Memory B cell (primary cell): ENCODE results near the gene CORT.
"Not testable (repeated sequence)": the region's sequence is repeated elsewhere in the genome, so short reads cannot be mapped to it uniquely, and the experiment has no call there.

Source experiments
- ATAC-seq: fragments of 150-1000 bp; cut with Tn5 transposase; 2 replicates; pipeline ENCODE4 v1.10.0; 2021; ENCODE audit warnings: low read depth, mild to moderate bottlenecking, moderate library complexity
- DNase-seq, 2 donors: peaks; one replicate each; pipeline ENCODE4 v3.0.0; 2022; ENCODE audit warnings: low spot score in 2 of 2
- H3K27ac Mint-ChIP-seq: one replicate; pipeline ENCODE4 v1.8.0; 2022; ENCODE audit warnings: mild to moderate bottlenecking, moderate library complexity, mixed read lengths
- H3K27me3 Mint-ChIP-seq: one replicate; pipeline ENCODE4 v1.8.0; 2022; ENCODE audit warnings: mixed read lengths
- H3K36me3 Mint-ChIP-seq: one replicate; pipeline ENCODE4 v1.8.0; 2022; ENCODE audit warnings: mild to moderate bottlenecking, mixed read lengths
- H3K4me1 Mint-ChIP-seq: one replicate; pipeline ENCODE4 v1.8.0; 2022; ENCODE audit warnings: mixed read lengths
- H3K4me3 Mint-ChIP-seq: one replicate; pipeline ENCODE4 v1.8.0; 2022; ENCODE audit warnings: mild to moderate bottlenecking, moderate library complexity, mixed read lengths
- H3K9me3 Mint-ChIP-seq: one replicate; pipeline ENCODE4 v1.8.0; 2022; ENCODE audit warnings: mixed read lengths

CORT gene

GRCh38 chr1:10449751-10450150, at the start of gene CORT:
TSS of gene CORT (plus strand) at chr1:10450031. CDS start at chr1:10450224, 193 bp downstream.
- no peaks in the 10 kb centered on the region for H3K4me1 Mint-ChIP-seq
- H3K36me3 Mint-ChIP-seq, result peaks cover 2% of the 10 kb centered on the region
- DNase-seq, result no peak
- H3K27ac Mint-ChIP-seq, result no peak within 1 kb of the TSS
- ATAC-seq, result no peak
- no peak within 1 kb of the TSS for H3K4me3 Mint-ChIP-seq
- H3K9me3 Mint-ChIP-seq, result no peaks in the 10 kb centered on the region
- peaks cover 2% of the 10 kb centered on the region for H3K27me3 Mint-ChIP-seq

GRCh38 chr1:10401281-10401680, 48.5 kb upstream of the CORT start:
- Mint-ChIP-seq H3K27me3 (no peaks in the 10 kb centered on the region), H3K36me3 (peaks cover 10% of the 10 kb centered on the region), H3K4me1 (peaks cover 11% of the 10 kb centered on the region), H3K27ac (no peak overlapping the region), H3K9me3 (no peaks in the 10 kb centered on the region), H3K4me3 (no peak overlapping the region)
- ATAC-seq, result no peak
- no peak for DNase-seq

GRCh38 chr1:10402729-10403274, 47.0 kb upstream of the CORT start:
- Mint-ChIP-seq H3K4me1 (peaks cover 7% of the 10 kb centered on the region), H3K27me3 (no peaks in the 10 kb centered on the region), H3K27ac (no peak overlapping the region), H3K36me3 (peaks cover 17% of the 10 kb centered on the region), H3K9me3 (no peaks in the 10 kb centered on the region), H3K4me3 (no peak overlapping the region)
- DNase-seq, result no peak
- no peak for ATAC-seq

GRCh38 chr1:10407201-10407600, 42.6 kb upstream of the CORT start:
- no peak for DNase-seq
- no peak for ATAC-seq
- H3K9me3 Mint-ChIP-seq, result no peaks in the 10 kb centered on the region
- no peak overlapping the region for H3K27ac Mint-ChIP-seq
- no peak overlapping the region for H3K4me3 Mint-ChIP-seq
- H3K27me3 Mint-ChIP-seq, result no peaks in the 10 kb centered on the region
- H3K36me3 Mint-ChIP-seq, result peaks cover 31% of the 10 kb centered on the region
- no peaks in the 10 kb centered on the region for H3K4me1 Mint-ChIP-seq

- peak overlapping the region; percentile 82 for H3K27ac Mint-ChIP-seq
- ATAC-seq, result no peak
- no peak overlapping the region for H3K4me3 Mint-ChIP-seq
- H3K27me3 Mint-ChIP-seq, result no peaks in the 10 kb centered on the region
- H3K9me3 Mint-ChIP-seq, result no peaks in the 10 kb centered on the region
- no peaks in the 10 kb centered on the region for H3K4me1 Mint-ChIP-seq
- no peak for DNase-seq
- H3K36me3 Mint-ChIP-seq, result peaks cover 56% of the 10 kb centered on the region
These were observed 34.5 kb upstream of the CORT start for GRCh38 chr1:10415211-10415930.

GRCh38 chr1:10415967-10416366, 33.9 kb upstream of the CORT start:
- H3K27ac Mint-ChIP-seq, ATAC-seq, DNase-seq, H3K4me1 Mint-ChIP-seq, H3K9me3 Mint-ChIP-seq, H3K27me3 Mint-ChIP-seq, H3K4me3 Mint-ChIP-seq: not testable (repeated sequence)
- peaks cover 55% of the 10 kb centered on the region for H3K36me3 Mint-ChIP-seq

- H3K9me3 Mint-ChIP-seq, ATAC-seq, H3K27ac Mint-ChIP-seq, H3K4me1 Mint-ChIP-seq, H3K27me3 Mint-ChIP-seq, DNase-seq, H3K4me3 Mint-ChIP-seq: not testable (repeated sequence)
- H3K36me3 Mint-ChIP-seq, result peaks cover 34% of the 10 kb centered on the region
These were observed 31.1 kb upstream of the CORT start for GRCh38 chr1:10418741-10419140.

GRCh38 chr1:10419351-10419750, 30.5 kb upstream of the CORT start:
- Mint-ChIP-seq H3K36me3 (peaks cover 30% of the 10 kb centered on the region), H3K27ac (no peak overlapping the region), H3K4me1 (no peaks in the 10 kb centered on the region), H3K4me3 (no peak overlapping the region), H3K9me3 (no peaks in the 10 kb centered on the region), H3K27me3 (no peaks in the 10 kb centered on the region)
- DNase-seq, result no peak
- no peak for ATAC-seq

- no peaks in the 10 kb centered on the region for H3K27me3 Mint-ChIP-seq
- no peak for DNase-seq
- H3K4me1 Mint-ChIP-seq, result no peaks in the 10 kb centered on the region
- no peak overlapping the region for H3K4me3 Mint-ChIP-seq
- no peak overlapping the region for H3K27ac Mint-ChIP-seq
- peaks cover 25% of the 10 kb centered on the region for H3K36me3 Mint-ChIP-seq
- H3K9me3 Mint-ChIP-seq, result no peaks in the 10 kb centered on the region
- ATAC-seq, result no peak
These were observed 28.2 kb upstream of the CORT start for GRCh38 chr1:10421637-10422036.

- Mint-ChIP-seq H3K27ac (no peak overlapping the region), H3K9me3 (no peaks in the 10 kb centered on the region), H3K4me1 (peaks cover 2% of the 10 kb centered on the region), H3K36me3 (peaks cover 12% of the 10 kb centered on the region), H3K27me3 (no peaks in the 10 kb centered on the region), H3K4me3 (no peak overlapping the region)
- DNase-seq (no peak), ATAC-seq (no peak)
These were observed 25.8 kb upstream of the CORT start for GRCh38 chr1:10424034-10424433.

GRCh38 chr1:10424651-10425050, 25.2 kb upstream of the CORT start:
- DNase-seq (no peak), ATAC-seq (no peak)
- H3K27ac Mint-ChIP-seq, result no peak overlapping the region
- no peaks in the 10 kb centered on the region for H3K9me3 Mint-ChIP-seq
- peaks cover 7% of the 10 kb centered on the region for H3K36me3 Mint-ChIP-seq
- no peak overlapping the region for H3K4me3 Mint-ChIP-seq
- no peaks in the 10 kb centered on the region for H3K27me3 Mint-ChIP-seq
- peaks cover 2% of the 10 kb centered on the region for H3K4me1 Mint-ChIP-seq

- H3K4me3 Mint-ChIP-seq, ATAC-seq, H3K27me3 Mint-ChIP-seq, H3K9me3 Mint-ChIP-seq, H3K36me3 Mint-ChIP-seq, DNase-seq, H3K4me1 Mint-ChIP-seq, H3K27ac Mint-ChIP-seq: not testable (repeated sequence)
These were observed 23.9 kb upstream of the CORT start for GRCh38 chr1:10425826-10426534.

- not testable (repeated sequence) for H3K4me1 Mint-ChIP-seq, DNase-seq, H3K36me3 Mint-ChIP-seq, H3K27me3 Mint-ChIP-seq, H3K9me3 Mint-ChIP-seq, H3K27ac Mint-ChIP-seq, H3K4me3 Mint-ChIP-seq, ATAC-seq
These were observed 23.3 kb upstream of the CORT start for GRCh38 chr1:10426535-10426848.

GRCh38 chr1:10428984-10429383, 20.8 kb upstream of the CORT start:
- H3K27me3 Mint-ChIP-seq, result no peaks in the 10 kb centered on the region
- ATAC-seq (no peak), DNase-seq (no peak)
- H3K4me1 Mint-ChIP-seq, result peaks cover 11% of the 10 kb centered on the region
- H3K36me3 Mint-ChIP-seq, result no peaks in the 10 kb centered on the region
- peak overlapping the region; percentile 21 for H3K4me3 Mint-ChIP-seq
- H3K9me3 Mint-ChIP-seq, result no peaks in the 10 kb centered on the region
- no peak overlapping the region for H3K27ac Mint-ChIP-seq

- peak; percentile 5 for ATAC-seq
- Mint-ChIP-seq H3K27ac (peak overlapping the region; percentile 99), H3K4me1 (peaks cover 11% of the 10 kb centered on the region)
These were observed 20.0 kb upstream of the CORT start for GRCh38 chr1:10429868-10430215.

More at GRCh38 chr1:10429868-10430215, 20.0 kb upstream of the CORT start:
- H3K4me3 Mint-ChIP-seq, result peak overlapping the region; percentile 97
- no peaks in the 10 kb centered on the region for H3K9me3 Mint-ChIP-seq
- H3K36me3 Mint-ChIP-seq, result no peaks in the 10 kb centered on the region
- DNase-seq, result no peak
- no peaks in the 10 kb centered on the region for H3K27me3 Mint-ChIP-seq
